GM19193 (cell line): ENCODE data around the gene MCF2L2.
A peak's percentile ranks its signal among the peaks of the same experiment; 100 is the strongest.

ENCODE experiments used
- POLR2A ChIP-seq: IDR thresholded peaks from 4 replicates; pipeline ENCODE4 v1.6.1; 2011; ENCODE audit not compliant: insufficient read depth, insufficient read length; ENCODE audit errors: extremely low read depth

Gene MCF2L2

DNA sequence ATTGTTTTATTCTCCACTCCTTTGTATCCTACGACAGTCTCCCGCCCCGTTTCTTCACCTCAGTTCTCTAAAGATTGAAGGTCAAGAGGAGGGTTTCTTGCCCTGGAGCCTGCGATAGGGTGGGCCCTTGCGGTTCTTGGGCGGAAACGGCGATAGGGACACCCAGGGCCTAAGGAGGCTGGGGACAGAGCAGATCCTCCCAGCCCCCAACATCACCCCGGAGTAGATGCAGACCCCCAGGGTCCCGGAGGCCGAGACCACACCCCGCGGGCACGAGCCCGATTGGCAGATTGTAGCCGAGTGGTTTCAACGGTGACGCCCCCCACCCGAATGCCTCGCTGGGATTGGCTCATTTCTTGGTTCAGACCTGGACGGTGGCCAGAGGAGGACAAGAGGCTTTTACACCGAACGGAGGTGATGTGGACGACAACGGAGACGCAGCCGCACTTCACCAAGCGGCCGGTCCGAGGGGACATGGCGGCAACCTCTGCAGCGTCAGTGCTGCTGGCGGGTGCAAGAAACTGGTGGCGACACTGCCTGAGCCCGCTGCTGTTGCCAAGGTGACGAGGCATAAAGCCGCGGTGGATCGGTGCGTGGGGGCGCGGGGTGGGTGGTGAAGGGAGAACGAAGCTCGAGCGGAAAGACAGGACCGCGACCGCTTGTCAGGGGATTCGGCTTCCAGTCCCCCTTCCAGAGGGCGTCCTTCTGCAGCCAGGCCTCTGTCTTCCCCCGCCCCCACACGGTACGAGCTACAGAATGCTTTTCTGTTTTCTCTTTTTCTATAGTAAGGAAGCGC is 19.0 kb upstream of the MCF2L2 start:
- peak; percentile 58 for TF ChIP-seq POLR2A

DNA sequence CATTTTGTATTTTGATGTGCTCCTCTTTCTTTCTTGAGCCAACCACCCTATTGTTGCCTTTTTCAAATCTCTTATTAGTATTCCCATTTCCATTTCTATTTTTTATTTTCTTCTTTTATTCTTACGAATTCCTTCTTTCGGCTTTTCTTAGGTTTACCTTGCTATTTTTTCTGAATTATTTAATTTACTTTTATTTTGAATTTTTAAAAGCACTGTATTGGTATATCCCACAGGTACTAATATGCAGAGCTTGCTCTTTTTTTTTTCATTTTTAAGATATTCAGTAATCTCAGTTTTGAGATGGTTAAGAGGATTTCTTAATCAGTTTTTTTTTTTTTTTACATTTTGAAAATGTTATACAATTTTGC is 18.4 kb upstream of the MCF2L2 start:
- no peak for TF ChIP-seq POLR2A

DNA sequence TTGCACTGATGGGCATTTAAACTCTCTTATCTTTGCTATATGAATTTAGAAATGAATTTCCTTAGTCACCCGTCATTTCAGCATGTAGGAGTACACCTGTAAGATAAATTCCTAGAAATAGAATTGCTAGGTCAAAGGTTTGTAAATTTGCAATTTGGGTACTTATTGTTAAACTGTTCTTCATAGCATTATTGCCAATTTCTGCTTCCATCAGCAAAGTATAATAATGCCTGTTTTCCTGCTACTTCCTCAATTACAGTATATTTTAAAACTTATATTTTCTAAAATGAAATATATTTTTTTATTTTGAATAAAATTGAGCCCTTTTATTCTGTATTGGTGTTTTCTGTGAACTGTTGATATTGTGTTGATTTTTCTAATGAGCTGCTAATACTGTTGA is 16.3 kb upstream of the MCF2L2 start:
- TF ChIP-seq POLR2A = no peak

DNA sequence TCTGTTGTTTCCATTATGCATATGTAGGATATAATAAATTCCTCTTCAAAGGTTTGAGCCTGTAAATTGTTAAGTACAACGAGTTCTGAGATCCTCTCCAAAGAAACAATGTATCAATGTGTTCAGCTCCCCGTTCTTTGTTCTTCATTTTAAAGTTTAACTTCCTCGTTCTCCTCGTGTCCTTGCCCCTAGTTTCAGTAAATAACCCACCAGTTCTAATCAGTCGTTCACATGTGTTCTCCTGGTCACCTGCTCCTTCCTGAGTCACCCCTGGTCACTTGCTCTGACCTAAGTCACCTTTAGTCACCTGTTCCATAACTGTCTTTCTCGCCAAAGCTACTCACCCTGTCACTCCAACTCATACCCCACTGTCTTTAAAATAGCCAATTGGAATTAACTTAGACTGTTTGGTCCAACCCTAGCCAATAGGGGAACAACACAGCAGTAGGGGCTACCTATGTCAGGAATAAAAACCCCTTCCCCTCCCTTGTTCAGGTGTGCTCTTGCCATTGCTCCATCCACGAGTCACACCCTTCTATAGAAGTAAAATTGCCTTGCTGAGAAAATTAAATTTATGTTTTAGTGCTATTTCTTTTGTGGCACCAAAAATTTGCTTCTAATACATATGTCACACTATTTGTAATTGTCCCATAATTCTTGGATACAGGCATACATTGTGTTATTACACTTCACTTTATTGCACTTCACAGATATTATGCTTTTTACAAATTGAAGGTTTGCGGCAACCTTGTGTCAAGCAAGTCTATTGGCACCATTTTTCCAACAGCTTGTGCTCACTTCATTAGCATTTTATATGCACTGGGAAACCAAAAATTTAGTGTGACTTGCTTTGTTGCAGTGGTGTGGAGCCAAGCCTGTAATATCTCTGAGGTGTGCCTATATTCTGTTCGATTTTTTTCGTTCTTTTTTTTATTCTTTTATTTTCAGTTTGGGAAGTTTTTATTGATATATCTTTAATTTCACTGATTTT is 15.3 kb upstream of the MCF2L2 start:
- TF ChIP-seq POLR2A = no peak

DNA sequence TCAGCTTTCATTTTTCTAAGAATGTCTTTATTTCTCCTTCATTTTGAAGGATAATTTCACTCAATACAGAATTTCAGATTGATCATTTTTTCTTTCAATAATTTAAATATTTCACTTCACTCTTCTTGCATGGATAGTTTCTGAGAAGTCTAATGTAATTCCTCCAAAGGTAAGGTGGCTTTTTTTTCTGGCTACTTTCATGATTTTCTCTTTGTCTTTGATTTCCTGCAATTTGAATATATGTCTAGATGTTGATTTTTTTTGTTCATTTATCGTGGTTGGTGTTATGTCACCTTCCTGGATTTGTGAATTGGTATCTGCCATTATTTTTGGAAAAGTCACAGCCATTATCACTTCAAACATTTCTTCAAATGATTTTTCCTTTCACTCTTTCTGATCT is 14.6 kb upstream of the MCF2L2 start:
- no peak for TF ChIP-seq POLR2A

DNA sequence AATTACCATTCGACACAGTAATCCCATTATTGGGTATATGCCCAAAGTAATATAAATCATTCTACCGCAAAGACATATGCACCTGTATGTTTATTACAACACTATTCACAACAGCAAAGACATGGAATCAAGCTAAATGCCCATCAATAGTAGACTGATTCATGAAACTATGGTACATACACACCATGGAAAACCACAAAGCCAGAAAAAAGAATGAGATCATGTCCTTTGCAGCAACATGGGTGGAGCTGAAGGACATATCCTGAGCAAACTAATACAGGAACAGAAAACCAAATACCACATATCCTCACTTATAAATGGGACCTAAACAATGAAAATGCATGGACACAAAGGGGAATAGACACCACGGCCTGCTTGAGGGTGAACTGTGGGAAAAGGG is 11.1 kb upstream of the MCF2L2 start:
- TF ChIP-seq POLR2A = no peak

DNA sequence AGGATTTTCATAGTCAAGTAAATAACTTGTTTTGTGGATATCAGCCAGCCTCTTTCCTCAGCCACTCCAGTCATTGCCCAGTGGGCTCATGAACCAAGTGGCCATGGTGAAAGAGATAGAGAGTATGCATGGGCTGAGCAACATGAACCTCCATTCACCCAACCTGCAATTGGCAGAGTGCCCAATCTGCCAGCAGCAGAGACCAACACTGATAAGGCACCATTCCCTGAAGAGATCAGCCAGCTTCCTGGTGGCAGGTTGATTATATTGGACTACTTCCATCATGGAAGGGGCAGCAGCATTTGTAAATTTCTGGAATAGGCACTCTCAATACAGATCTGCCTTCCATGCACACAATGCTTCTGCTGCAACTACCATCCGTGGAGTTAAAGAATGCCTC is 10.3 kb upstream of the MCF2L2 start:
- TF ChIP-seq POLR2A = no peak

DNA sequence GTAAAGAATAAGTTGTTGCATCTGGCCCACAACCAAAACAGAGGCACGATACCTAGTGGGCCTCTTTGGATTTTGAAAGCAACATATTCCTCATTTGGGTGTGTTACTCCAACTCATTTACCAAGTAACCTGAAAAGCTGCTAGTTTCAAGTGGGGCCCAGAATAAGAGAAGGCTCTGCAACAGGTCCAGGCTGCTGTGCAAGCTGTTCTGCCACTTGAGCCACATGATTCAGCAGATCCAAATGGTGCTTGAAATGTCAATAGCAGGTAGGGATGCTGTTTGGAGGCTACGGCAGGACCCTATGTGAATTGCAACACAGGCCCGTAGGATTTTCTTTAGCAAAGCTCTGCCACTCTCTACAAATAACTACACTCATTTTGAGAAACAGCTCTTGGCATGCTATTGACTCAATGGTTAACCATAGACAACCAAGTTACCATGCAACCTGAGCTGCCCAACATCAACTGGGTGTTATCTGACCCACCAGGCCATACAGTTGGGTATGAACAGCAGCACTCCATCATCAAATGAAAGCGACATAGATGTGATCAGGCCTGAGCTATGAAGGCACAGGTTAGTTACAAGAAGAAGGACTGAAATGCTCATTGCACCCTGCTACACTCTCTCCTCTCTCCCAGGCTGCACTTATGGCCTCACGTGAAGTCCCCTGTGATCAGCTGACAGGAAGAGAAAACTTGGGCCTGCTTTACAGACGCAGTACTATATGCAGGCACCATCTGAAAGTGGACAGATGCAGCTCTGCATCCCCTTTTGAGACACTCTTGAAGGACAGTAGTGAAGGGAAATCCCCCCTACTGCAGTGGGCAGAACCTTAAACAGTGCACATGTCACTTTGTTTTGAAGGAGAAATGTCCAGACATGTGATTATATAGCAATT is 9.5 kb upstream of the MCF2L2 start:
- no peak for TF ChIP-seq POLR2A

DNA sequence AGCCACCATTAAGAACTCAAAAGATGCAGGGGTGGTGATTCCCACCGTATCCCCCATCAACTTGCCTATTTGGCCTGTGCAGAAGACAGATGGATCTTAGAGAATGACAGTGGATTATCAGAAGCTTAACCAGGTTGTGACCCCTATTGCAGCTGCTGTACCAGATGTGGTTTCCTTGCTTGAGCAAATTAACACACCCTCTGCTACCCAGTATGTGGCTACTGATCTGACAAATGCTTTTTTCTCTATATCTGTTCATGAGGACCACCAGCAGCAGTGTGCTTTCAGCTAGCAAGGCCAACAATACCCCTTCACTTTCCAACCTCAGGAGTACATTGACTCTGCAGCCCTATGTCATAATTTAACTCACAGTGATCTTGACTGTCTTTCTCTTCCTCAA is 8.6 kb upstream of the MCF2L2 start:
- no peak for TF ChIP-seq POLR2A

DNA sequence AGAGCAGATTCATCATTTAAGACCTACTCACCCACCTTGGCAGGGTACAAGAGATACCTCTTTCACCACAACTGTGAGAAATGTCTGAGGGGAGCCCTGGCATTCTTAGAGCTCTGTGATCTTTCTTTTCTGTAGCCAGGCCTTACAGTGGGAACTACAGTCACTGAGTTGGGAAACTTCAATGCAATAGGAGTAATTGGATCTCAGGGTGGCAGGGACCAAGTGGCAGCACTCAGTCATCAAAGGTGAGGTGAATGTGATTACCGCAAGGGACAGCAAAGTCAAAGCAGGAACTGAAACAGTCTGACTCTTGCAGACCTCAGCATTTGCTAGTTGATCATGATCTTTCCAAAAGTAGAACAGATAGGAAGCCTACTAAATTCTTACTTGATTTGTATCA is 7.2 kb upstream of the MCF2L2 start:
- TF ChIP-seq POLR2A = no peak

DNA sequence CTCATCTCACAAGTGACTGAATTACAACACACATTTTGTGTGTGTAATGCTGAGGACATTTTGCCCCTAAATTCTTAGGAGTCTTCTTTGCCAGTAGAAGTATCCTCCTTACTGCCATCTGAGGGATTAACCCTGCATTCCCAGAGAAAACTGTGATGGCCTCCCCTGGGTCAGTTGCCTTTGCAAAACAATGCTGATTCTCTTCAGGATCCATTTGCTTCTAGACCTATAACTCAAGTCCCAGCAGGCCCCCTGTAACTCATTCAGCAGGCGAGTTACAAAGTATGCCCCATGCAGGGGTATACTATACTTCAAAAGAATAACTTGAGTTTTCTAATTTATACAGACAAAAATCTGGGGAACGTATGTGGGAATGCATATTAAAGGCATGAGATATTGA is 6.6 kb upstream of the MCF2L2 start:
- no peak for TF ChIP-seq POLR2A

DNA sequence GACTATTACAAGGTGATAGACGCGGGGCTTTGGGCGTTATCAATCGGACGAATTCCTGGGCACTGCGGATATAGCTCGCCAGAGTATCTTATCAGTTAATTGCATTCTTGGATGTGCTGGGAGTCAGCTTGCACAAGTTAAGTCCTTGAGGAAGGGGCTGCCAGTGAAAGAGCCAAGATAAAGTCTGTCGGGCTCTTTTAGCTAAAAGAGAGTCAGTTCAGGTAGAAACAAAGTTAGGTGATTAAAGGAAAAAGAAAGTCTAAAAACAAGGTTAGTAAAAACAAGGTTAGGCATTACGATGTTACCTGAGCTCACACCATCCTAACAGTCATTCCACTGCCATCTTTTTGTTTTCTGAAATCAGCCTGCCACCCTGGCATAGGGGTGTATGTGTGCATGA is 6.1 kb upstream of the MCF2L2 start:
- TF ChIP-seq POLR2A = no peak

DNA sequence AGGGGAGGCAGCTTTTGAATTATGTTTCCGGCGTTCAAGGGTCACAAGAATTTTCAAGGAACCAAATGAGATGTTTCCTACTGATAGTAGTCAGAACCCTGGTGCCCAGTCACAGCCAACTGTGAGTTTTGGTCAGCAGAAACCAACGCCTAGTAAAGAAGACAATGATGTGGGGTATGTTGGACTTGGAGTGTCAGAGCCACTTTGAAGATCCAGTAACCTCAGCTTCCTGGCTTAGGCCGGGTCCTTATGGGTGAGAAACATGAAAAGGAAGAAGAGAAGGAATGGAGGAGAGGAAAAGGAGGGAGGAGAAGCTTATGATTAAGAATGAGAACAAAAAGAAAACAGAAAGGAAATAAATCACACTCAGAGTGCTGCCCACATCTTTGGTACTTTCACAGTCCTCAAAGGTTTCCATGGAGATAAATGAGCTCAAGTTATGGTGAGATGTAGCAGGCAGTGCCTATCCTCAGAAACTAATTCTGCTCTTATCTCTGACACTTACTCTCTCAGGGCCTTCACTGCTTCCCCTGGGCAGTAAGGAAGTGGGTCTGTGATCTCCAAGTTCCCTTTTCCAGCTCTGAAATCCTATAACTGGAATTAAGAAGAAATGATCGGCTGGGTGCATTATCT is 2.0 kb upstream of the MCF2L2 start:
- no peak for TF ChIP-seq POLR2A

DNA sequence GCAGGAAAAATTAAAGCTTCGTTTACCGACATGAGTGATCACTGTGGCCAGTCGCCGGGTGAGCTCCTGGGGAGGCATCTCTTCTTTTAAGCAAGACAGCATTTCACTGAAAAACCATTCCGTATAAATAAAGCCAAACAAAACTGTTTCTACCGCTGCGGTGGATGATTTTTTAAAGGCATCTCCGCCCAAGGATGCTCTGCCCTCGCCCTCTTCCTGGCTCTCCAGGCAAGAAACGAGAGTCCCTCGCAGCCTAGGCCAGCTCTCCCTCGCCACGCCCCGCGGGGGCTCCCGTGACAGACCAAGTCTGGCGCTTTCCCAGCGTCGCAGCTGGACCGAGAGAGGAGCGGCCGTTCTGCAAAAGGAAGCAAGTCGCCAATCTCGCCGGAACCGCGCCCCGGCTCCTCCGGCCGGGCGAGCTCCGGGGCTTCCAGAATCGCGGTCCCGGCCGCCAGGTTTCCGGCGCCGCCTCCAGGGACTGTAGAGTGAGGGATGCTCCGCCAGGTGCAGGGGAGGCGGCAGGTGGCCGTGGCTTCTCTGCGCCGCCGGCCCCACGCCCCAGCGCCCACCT is 458 bp downstream of the MCF2L2 start:
- TF ChIP-seq POLR2A = no peak
